ENCODE measurements around the gene P4HB. TPM values are rescaled to one million over a fixed set of nuclear protein-coding genes. Genes with fewer than 3 reads are reported as not detected.
A peak's percentile ranks its signal among the peaks of the same experiment; 100 is the strongest.

The P4HB gene
- total RNA-seq, 1 donor from 2014 or later: 364 TPM

DNA sequence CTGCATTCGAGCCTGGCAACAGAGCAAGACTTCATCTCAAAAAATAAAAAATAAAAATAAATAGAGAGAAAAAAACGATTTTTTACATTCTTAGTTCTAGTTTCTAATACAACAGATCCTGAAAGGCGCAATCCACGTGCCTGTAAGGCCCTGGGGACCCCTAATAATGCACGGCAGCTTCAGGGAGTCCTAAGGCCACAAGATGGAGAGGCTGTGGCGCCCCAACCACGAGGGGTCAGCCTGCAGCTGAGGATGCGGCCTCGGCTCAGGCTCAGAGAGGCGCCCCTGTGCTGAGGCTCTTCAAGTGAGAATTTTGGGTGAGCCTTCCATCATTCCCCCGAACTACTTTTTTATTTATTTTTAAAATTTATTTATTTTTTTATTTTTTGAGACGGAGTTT lies 10.9 kb downstream of the P4HB start:
- no peak for DNase-seq (ENCODE audit: low read depth, low spot score)
- no peak for TF ChIP-seq CTCF (conservative IDR thresholded peaks at IDR 0.05)
- Mint-ChIP-seq H3K36me3 (ENCODE audit: low read depth) (no peaks in the 10 kb centered on the region), H3K9me3 (no peaks in the 10 kb centered on the region), H3K27me3 (ENCODE audit: low read depth) (no peaks in the 10 kb centered on the region), H3K27ac (ENCODE audit: unreplicated experiment) (no peak overlapping the region), H3K4me1 (no peaks in the 10 kb centered on the region), H3K4me3 (no peak overlapping the region)

GRCh38 chr17:81846743-81847689 lies 13.3 kb downstream of the P4HB start:
- Mint-ChIP-seq H3K27me3 (ENCODE audit: low read depth) (no peaks in the 10 kb centered on the region), H3K9me3 (no peaks in the 10 kb centered on the region), H3K4me1 (no peaks in the 10 kb centered on the region), H3K27ac (ENCODE audit: unreplicated experiment) (no peak overlapping the region), H3K4me3 (no peak overlapping the region), H3K36me3 (ENCODE audit: low read depth) (no peaks in the 10 kb centered on the region)
- no peak for TF ChIP-seq CTCF (conservative IDR thresholded peaks at IDR 0.05)
- no peak for DNase-seq (ENCODE audit: low read depth, low spot score)

GRCh38 chr17:81845881-81846742 lies 14.2 kb downstream of the P4HB start:
- H3K9me3 Mint-ChIP-seq: no peaks in the 10 kb centered on the region

GRCh38 chr17:81845361-81845760 lies 15.0 kb downstream of the P4HB start:
- Mint-ChIP-seq H3K36me3 (ENCODE audit: low read depth) (no peaks in the 10 kb centered on the region), H3K4me3 (no peak overlapping the region), H3K9me3 (no peaks in the 10 kb centered on the region), H3K27ac (ENCODE audit: unreplicated experiment) (no peak overlapping the region), H3K4me1 (no peaks in the 10 kb centered on the region), H3K27me3 (ENCODE audit: low read depth) (no peaks in the 10 kb centered on the region)
- no peak for TF ChIP-seq CTCF (conservative IDR thresholded peaks at IDR 0.05)
- no peak for DNase-seq (ENCODE audit: low read depth, low spot score)

More at GRCh38 chr17:81845881-81846742, 14.2 kb downstream of the P4HB start:
- no peaks in the 10 kb centered on the region for H3K27me3 Mint-ChIP-seq (ENCODE audit: low read depth)
- TF ChIP-seq CTCF (conservative IDR thresholded peaks at IDR 0.05): no peak
- H3K27ac Mint-ChIP-seq (ENCODE audit: unreplicated experiment): peak overlapping the region; percentile 57
- H3K4me3 Mint-ChIP-seq: no peak overlapping the region
- no peaks in the 10 kb centered on the region for H3K36me3 Mint-ChIP-seq (ENCODE audit: low read depth)
- DNase-seq (ENCODE audit: low read depth, low spot score): no peak
- H3K4me1 Mint-ChIP-seq: no peaks in the 10 kb centered on the region

DNA sequence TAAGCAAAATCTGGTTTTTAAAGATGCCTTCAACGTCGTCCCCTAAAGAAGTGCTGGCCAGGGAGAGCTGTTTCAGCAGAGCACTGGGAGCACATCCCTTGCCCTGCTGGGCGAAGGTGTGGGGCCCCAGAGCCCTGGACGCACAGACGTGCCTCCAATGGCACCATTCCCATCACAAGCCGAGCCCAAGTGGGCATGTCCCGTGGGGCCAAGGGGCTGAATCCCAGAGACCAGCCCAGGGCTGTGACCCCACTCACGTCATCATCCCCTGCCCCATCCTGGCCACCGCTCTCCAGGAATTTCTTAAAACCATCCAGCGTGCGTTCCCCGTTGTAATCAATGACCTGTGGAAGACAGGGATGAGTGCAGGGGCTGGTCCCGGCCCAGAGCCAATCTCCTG lies 15.4 kb downstream of the P4HB start:
- H3K27me3 Mint-ChIP-seq (ENCODE audit: low read depth): no peaks in the 10 kb centered on the region
- no peaks in the 10 kb centered on the region for H3K4me1 Mint-ChIP-seq
- no peaks in the 10 kb centered on the region for H3K9me3 Mint-ChIP-seq
- H3K4me3 Mint-ChIP-seq: no peak overlapping the region
- H3K36me3 Mint-ChIP-seq (ENCODE audit: low read depth): no peaks in the 10 kb centered on the region
- no peak for DNase-seq (ENCODE audit: low read depth, low spot score)
- no peak overlapping the region for H3K27ac Mint-ChIP-seq (ENCODE audit: unreplicated experiment)
- no peak for TF ChIP-seq CTCF (conservative IDR thresholded peaks at IDR 0.05)
